PC-9 (cell line): ENCODE results near the gene CELSR2. TPM values are rescaled to one million over a fixed set of nuclear protein-coding genes. Genes with fewer than 3 reads are reported as not detected.
A peak's percentile ranks its signal among the peaks of the same experiment; 100 is the strongest.
"Not testable (repeated sequence)": the region's sequence is repeated elsewhere in the genome, so short reads cannot be mapped to it uniquely, and the experiment has no call there.

Source experiments
- BruUV-seq: library from RNA; stranded (reverse); fragments of 400-500 nt; replicated peaks from 2 replicates; lab custom pipeline; 2021; lab: Mats Ljungman, UMichigan
- CTCF ChIA-PET: fragments of 300-600 bp; sonication (Branson Sonifier 250); formaldehyde crosslinking; loops from one replicate; lab custom pipeline; 2022; ENCODE audit warnings: antibody characterized with exemption; lab: Charles Lee
- POLR2A ChIA-PET: fragments of 300-600 bp; sonication (Branson Sonifier 250); formaldehyde crosslinking; loops from one replicate; lab custom pipeline; 2022; ENCODE audit warnings: antibody characterized with exemption; ENCODE audit not compliant: unreplicated experiment; lab: Charles Lee
- DNase-seq, 2 experiments: peaks; one replicate each; pipeline versions ENCODE4 v3.0.0 to v3.0.0-alpha.2; 2015 to 2022; ENCODE audit warnings: mixed read lengths in 1 of 2
- H2AFZ ChIP-seq: fragments of 200-600 bp; sonication (generic); 2 replicates; pipeline ENCODE4 v1.8.1; 2017; ENCODE audit warnings: antibody characterized with exemption
- H3F3A ChIP-seq: fragments of 200-600 bp; sonication (generic); 2 replicates; pipeline ENCODE4 v1.8.1; 2017; ENCODE audit warnings: antibody characterized with exemption, mild to moderate bottlenecking, low read depth; ENCODE audit not compliant: insufficient read depth
- H3K27ac ChIP-seq: fragments of 200-600 bp; sonication (generic); 2 replicates; pipeline ENCODE4 v1.6.1; 2016; ENCODE audit warnings: mixed run types
- H3K27me3 ChIP-seq: fragments of 200-600 bp; sonication (generic); 2 replicates; pipeline ENCODE4 v1.6.1; 2016; ENCODE audit warnings: low read depth, mixed run types; ENCODE audit not compliant: insufficient read depth
- H3K36me3 ChIP-seq: fragments of 200-600 bp; sonication (generic); 2 replicates; pipeline ENCODE4 v1.6.1; 2016; ENCODE audit warnings: low read depth, mixed run types
- H3K4me1 ChIP-seq: fragments of 200-600 bp; sonication (generic); replicated peaks from 2 replicates; pipeline ENCODE4 v1.6.1; 2016; ENCODE audit warnings: mixed run types; ENCODE audit not compliant: insufficient read depth
- H3K4me2 ChIP-seq: fragments of 200-600 bp; sonication (generic); 2 replicates; pipeline ENCODE4 v1.6.1; 2017; ENCODE audit warnings: mixed run types
- H3K4me3 ChIP-seq: fragments of 200-600 bp; sonication (generic); 2 replicates; pipeline ENCODE4 v1.6.1; 2016; ENCODE audit warnings: mixed run types
- H3K79me2 ChIP-seq: fragments of 200-600 bp; sonication (generic); 2 replicates; pipeline ENCODE4 v1.6.1; 2017; ENCODE audit warnings: low read depth, mixed run types
- H3K9me2 ChIP-seq: fragments of 200-600 bp; sonication (generic); 2 replicates; pipeline ENCODE4 v1.8.1; 2017; ENCODE audit warnings: mild to moderate bottlenecking; ENCODE audit not compliant: insufficient read depth
- H3K9me3 ChIP-seq: fragments of 200-600 bp; sonication (generic); 2 replicates; pipeline ENCODE4 v1.8.1; 2016; ENCODE audit warnings: low read depth; ENCODE audit not compliant: insufficient read depth
- H4K20me1 ChIP-seq: fragments of 200-600 bp; sonication (generic); 2 replicates; pipeline ENCODE4 v1.8.1; 2017; ENCODE audit not compliant: insufficient read depth
- EZH2 ChIP-seq: fragments of 200-600 bp; sonication (generic); IDR thresholded peaks from 2 replicates; pipeline ENCODE4 v1.8.0; 2017; ENCODE audit warnings: antibody characterized with exemption, low read depth
- intact Hi-C: fragments of 100-400 bp; cut with micrococcal nuclease; formaldehyde crosslinking; loops from one replicate; pipeline ENCODE4 v1.10.0; 2022; ENCODE audit not compliant: unreplicated experiment
- total RNA-seq: library from RNA; stranded (reverse); gene quantifications from 2 replicates; pipeline ENCODE4 v1.2.3, GENCODE V29; 2021
- TF ChIP-seq, protein P1 (sequence below): fragments of 200-600 bp; sonication (generic); conservative IDR thresholded peaks from 2 replicates; pipeline ENCODE4 v1.6.1; 2017; ENCODE audit warnings: mixed run types, antibody characterized with exemption, mild to moderate bottlenecking, moderate library complexity

CELSR2 gene
- total RNA-seq, 1 experiment from 2014 or later, result 19.5 TPM

DNA sequence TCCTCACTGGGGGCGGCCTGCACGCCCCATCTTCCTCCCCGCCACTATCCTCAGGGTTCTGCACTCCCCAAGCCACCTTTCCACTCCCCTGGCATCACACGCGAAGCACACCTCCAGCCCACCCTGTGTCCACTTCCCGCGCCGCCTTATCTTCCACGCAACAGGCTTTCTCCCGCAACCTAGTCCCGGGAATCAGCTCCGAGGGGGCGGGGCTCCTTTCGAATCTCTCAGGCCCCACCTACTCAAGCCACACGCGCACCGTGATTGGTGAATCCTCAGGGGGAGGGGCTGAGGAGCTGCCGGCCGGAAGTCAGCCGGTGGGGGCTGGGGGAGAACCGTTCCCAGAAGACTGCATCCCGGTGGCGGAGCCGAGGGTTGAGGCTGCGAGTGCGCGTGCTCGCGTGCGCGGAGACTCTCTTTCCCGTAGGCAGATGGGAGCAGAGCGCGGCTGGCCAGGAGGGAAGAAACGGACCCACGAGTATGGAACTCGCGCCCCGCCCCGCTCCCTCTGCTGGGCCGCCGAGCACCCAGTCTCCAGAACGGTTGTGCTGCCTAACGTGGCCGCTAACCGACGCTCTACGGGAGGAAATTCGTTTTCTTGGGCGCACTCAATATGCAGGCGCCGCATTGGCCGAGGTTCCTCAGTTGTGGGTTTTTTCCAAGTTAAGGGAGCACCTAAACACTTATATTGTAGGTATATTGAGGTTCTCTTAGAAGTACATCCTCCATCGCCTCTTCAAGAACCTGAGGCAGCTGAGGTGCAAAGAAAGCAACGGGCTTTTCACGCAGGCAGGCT, 33.8 kb downstream of the CELSR2 start, which contains the start of gene PSRC1:
TSS of gene PSRC1 (minus strand) at position 194 of the 796 bp plus-strand sequence.
- ChIA-PET POLR2A (interaction anchor here (0.6 kb wide), 3 partner anchors 100 to 780 kb away, joined by 3 to 10 read pairs (median 4); no protein-coding TSS in a partner anchor), CTCF (interaction anchor here (0.6 to 1.2 kb wide), 2 partner anchors 52 to 115 kb away, joined by 3 to 4 read pairs; partner anchors contain the start of gene SORT1)
- Histone ChIP-seq H3K9me2 (no peaks in the 10 kb centered on the region), H3K27ac (peak within 1 kb of the TSS; percentile 70), H4K20me1 (no peaks in the 10 kb centered on the region), H2AFZ (peak within 1 kb of the TSS; percentile 86), H3K4me2 (peak within 1 kb of the TSS; percentile 89), H3K4me1 (peaks cover 25% of the 10 kb centered on the region), H3K9me3 (no peaks in the 10 kb centered on the region), H3K79me2 (peaks cover 42% of the 10 kb centered on the region), H3K36me3 (0 out of 2 replicates have a peak, but pooled peaks cover 8% of the 10 kb centered on the region), H3F3A (peaks cover 34% of the 10 kb centered on the region), H3K4me3 (peak within 1 kb of the TSS; percentile 76), H3K27me3 (no peaks in the 10 kb centered on the region)
- TSS peak; percentile 35 for BruUV-seq
- intact Hi-C loops, result loop anchor here (1.0 kb wide), 1 partner anchor 115 kb away; no protein-coding TSS in a partner anchor
- TF ChIP-seq, protein P1, sequence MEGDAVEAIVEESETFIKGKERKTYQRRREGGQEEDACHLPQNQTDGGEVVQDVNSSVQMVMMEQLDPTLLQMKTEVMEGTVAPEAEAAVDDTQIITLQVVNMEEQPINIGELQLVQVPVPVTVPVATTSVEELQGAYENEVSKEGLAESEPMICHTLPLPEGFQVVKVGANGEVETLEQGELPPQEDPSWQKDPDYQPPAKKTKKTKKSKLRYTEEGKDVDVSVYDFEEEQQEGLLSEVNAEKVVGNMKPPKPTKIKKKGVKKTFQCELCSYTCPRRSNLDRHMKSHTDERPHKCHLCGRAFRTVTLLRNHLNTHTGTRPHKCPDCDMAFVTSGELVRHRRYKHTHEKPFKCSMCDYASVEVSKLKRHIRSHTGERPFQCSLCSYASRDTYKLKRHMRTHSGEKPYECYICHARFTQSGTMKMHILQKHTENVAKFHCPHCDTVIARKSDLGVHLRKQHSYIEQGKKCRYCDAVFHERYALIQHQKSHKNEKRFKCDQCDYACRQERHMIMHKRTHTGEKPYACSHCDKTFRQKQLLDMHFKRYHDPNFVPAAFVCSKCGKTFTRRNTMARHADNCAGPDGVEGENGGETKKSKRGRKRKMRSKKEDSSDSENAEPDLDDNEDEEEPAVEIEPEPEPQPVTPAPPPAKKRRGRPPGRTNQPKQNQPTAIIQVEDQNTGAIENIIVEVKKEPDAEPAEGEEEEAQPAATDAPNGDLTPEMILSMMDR, result peak; percentile 57
- TF ChIP-seq EZH2, result no peak
- peak; percentile 89 to 94 for DNase-seq

DNA sequence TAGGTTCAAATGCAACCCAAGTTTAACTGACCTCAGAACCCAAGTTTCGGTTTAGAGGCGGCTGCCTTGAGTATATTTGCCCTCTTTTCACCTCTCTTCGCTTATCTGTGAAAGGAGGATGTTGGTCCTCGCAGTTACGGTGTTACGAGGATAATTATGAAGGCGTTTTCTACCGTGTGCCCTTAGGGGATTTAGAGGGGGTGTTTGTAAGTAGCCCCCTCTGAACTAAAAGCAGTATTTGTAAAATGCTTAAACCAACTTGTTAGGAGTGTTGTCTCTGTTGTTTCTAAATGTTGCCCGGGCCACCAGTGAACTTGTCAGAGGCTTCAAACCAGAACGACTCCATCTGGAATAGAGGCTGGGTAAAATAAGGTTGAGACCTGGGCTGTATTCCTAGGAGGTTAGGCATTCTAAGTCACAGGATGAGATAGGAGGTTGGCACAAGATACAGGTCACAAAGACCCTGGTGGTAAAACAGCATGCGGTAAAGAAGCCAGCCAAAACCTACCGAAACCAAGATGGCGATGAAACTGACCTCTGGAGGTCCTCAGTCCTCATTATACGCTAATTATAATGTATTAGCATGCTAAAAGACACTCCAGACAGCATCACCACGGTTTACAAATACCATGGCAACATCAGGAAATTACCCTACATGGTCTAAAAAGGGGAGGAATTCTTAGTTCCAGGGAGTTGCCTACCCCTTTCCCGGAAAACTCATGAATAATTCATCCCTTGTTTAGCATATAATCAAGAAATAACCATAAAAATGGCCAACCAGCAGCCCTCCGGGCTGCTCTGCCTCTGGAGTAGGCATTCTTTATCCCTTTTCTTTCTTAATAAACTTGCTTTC, 34.6 kb downstream of the CELSR2 start:
- BruUV-seq, result no TSS peak
- TF ChIP-seq EZH2, result no peak
- TF ChIP-seq, protein P1, result 0 out of 2 replicates have a peak, but pooled peaks have one; percentile 8
- POLR2A ChIA-PET, result no interaction called here

DNA sequence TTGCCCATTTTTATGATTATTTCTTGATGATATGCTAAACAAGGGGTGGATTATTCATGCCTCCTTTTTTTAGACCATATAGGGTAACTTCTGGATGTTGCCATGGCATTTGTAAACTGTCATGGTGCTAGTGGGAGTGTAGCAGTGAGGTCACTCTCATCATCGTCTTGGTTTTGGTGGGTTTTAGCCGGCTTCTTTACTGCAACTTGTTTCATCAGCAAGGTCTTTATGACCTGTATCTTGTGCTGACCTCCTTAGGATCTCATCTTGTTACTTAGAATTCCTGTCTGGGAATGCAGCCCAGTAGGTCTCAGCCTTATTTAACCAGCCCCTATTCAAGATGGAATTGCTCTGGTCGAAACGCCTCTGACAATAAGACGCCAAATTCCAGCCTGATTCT, 37.4 kb downstream of the CELSR2 start:
- H3K4me1 ChIP-seq, result peaks cover 15% of the 10 kb centered on the region
- H3K27ac ChIP-seq, H3K27me3 ChIP-seq, H3K9me2 ChIP-seq, POLR2A ChIA-PET, DNase-seq, CTCF ChIA-PET, H3K4me2 ChIP-seq, H3K9me3 ChIP-seq, BruUV-seq, H2AFZ ChIP-seq, H3K4me3 ChIP-seq, intact Hi-C loops, H3K36me3 ChIP-seq, H4K20me1 ChIP-seq: not testable (repeated sequence)
- peaks cover 22% of the 10 kb centered on the region for H3F3A ChIP-seq
- H3K79me2 ChIP-seq, result peaks cover 11% of the 10 kb centered on the region

More for the DNA sequence above, 34.6 kb downstream of the CELSR2 start:
- Histone ChIP-seq H3K9me3 (no peaks in the 10 kb centered on the region), H3K36me3 (0 out of 2 replicates have a peak, but pooled peaks cover 8% of the 10 kb centered on the region), H3K9me2 (no peaks in the 10 kb centered on the region), H3K4me1 (peaks cover 23% of the 10 kb centered on the region), H3K79me2 (peaks cover 35% of the 10 kb centered on the region), H3K4me2 (peak overlapping the region; percentile 89), H3K27me3 (no peaks in the 10 kb centered on the region), H3F3A (peaks cover 26% of the 10 kb centered on the region), H4K20me1 (no peaks in the 10 kb centered on the region), H3K27ac (peak overlapping the region; percentile 70), H3K4me3 (peak overlapping the region; percentile 76), H2AFZ (peak overlapping the region; percentile 86)
- CTCF ChIA-PET, result interaction anchor here (1.2 kb wide), 1 partner anchor 114 kb away, joined by 4 read pairs; the partner anchor contains the start of gene SORT1
- intact Hi-C loops, result loop anchor here (1.0 kb wide), 1 partner anchor 114 kb away; no protein-coding TSS in a partner anchor
- no peak for DNase-seq
